ENCODE measurements around the gene PPIP5K1.

DNA sequence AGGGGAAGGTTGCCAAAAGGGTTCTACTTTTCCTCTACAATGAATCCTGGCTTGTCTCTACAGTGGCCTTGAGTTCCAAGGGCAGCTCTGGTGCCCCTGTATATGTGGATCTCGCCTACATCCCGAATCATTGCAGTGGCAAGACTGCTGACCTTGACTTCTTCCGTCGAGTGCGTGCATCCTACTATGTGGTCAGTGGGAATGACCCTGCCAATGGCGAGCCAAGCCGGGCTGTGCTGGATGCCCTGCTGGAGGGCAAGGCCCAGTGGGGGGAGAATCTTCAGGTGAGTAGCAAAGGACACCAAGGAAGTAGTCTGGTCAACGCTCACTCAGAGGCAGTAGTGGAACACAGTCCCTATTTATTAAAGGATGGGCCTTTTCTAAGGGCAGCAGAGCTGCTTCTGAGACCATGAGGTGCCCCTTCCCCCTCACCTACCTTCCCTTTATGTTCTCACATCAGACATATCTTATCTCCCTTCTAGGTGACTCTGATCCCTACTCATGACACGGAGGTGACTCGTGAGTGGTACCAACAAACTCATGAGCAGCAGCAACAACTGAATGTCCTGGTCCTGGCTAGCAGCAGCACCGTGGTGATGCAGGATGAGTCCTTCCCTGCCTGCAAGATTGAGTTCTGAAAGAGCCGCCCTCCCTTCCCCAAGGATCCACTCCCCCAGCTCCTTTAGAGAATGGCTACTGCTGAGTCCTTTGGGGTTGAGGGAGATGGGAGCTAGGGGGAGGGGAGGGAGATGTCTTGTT lies 60.2 kb downstream of the PPIP5K1 start:
- TF ChIP-seq POLR2A (IDR thresholded peaks at IDR 0.05; ENCODE audit: low read length) (no peak), GATA1 (IDR thresholded peaks at IDR 0.05; ENCODE audit: low read depth, low read length) (no peak)

Measured in erythroblast (primary cell).